ENCODE measurements around the gene DISC1. TPM values are rescaled to one million over a fixed set of nuclear protein-coding genes. Genes with fewer than 3 reads are reported as not detected.

The DISC1 gene
- total RNA-seq, 1 experiment from 2014 or later = 0.36 TPM

GRCh38 chr1:232046451-232047306 lies 420.1 kb downstream of the DISC1 start:
- ChIA-PET POLR2A (interaction anchor here (1.1 kb wide), 1 partner anchor 167 kb away, joined by 8 read pairs; no protein-coding TSS in a partner anchor), CTCF (interaction anchor here (0.7 kb wide), 1 partner anchor 132 kb away, joined by 4 read pairs; no protein-coding TSS in a partner anchor)
- Histone ChIP-seq H3K27ac (ENCODE audit: low read length) (no peak overlapping the region), H3K36me3 (ENCODE audit: control insufficient read depth, insufficient read depth, low read length) (no peaks in the 10 kb centered on the region), H3K27me3 (ENCODE audit: control insufficient read depth, insufficient read depth, low read length) (no peaks in the 10 kb centered on the region), H3K9me3 (ENCODE audit: control insufficient read depth, insufficient read depth, low read depth, low read length) (no peaks in the 10 kb centered on the region), H3K4me3 (ENCODE audit: low read depth in 2 of 2, low read length in 2 of 2) (no peak overlapping the region), H3K4me1 (ENCODE audit: control insufficient read depth, insufficient read depth, low read length) (no peaks in the 10 kb centered on the region)
- no peak for TF ChIP-seq SIN3A (IDR thresholded peaks at IDR 0.05; ENCODE audit: borderline replicate concordance, insufficient read depth, low read depth, low read length)
- TF ChIP-seq CTCF (IDR thresholded peaks at IDR 0.05) = no peak
- no peak for TF ChIP-seq POLR2AphosphoS5 (IDR thresholded peaks at IDR 0.05; ENCODE audit: low read depth, low read length)
- no peak for TF ChIP-seq REST (IDR thresholded peaks at IDR 0.05; ENCODE audit: insufficient read depth in 1 of 2, low read depth in 2 of 2, low read length in 1 of 2)
- TF ChIP-seq TCF7L2 (IDR thresholded peaks at IDR 0.05; ENCODE audit: low read depth, low read length) = no peak
- no peak for ATAC-seq
- DNase-seq (ENCODE audit: low read depth, low spot score) = no peak
- no TSS peak for BruUV-seq (replicated peaks)
- in situ Hi-C loops (cut with HindIII; ENCODE audit: low pct_unique_long_range_greater_than_20kb, low sequenced_read_pairs) (no loop called here), intact Hi-C loops (cut with micrococcal nuclease; ENCODE audit: unreplicated experiment) (no loop called here)

- Histone ChIP-seq H3K4me3 (ENCODE audit: low read depth in 2 of 2, low read length in 2 of 2) (no peak overlapping the region), H3K9me3 (ENCODE audit: control insufficient read depth, insufficient read depth, low read depth, low read length) (no peaks in the 10 kb centered on the region), H3K4me1 (ENCODE audit: control insufficient read depth, insufficient read depth, low read length) (no peaks in the 10 kb centered on the region), H3K36me3 (ENCODE audit: control insufficient read depth, insufficient read depth, low read length) (no peaks in the 10 kb centered on the region), H3K27me3 (ENCODE audit: control insufficient read depth, insufficient read depth, low read length) (no peaks in the 10 kb centered on the region), H3K27ac (ENCODE audit: low read length) (no peak overlapping the region)
- no TSS peak for BruUV-seq (replicated peaks)
- no peak for DNase-seq (ENCODE audit: low read depth, low spot score)
- ATAC-seq = no peak
- intact Hi-C loops (cut with micrococcal nuclease; ENCODE audit: unreplicated experiment) (no loop called here), in situ Hi-C loops (cut with HindIII; ENCODE audit: low pct_unique_long_range_greater_than_20kb, low sequenced_read_pairs) (no loop called here)
- CTCF ChIA-PET = no interaction called here
- no peak for TF ChIP-seq POLR2AphosphoS5 (IDR thresholded peaks at IDR 0.05; ENCODE audit: low read depth, low read length)
- POLR2A ChIA-PET = interaction anchor here (1.1 kb wide), 1 partner anchor 167 kb away, joined by 8 read pairs; no protein-coding TSS in a partner anchor
These were observed 420.9 kb downstream of the DISC1 start for GRCh38 chr1:232047473-232047872.

GRCh38 chr1:232048481-232048880 lies 421.9 kb downstream of the DISC1 start:
- Histone ChIP-seq H3K27me3 (ENCODE audit: control insufficient read depth, insufficient read depth, low read length) (no peaks in the 10 kb centered on the region), H3K4me3 (ENCODE audit: low read depth in 2 of 2, low read length in 2 of 2) (no peak overlapping the region), H3K4me1 (ENCODE audit: control insufficient read depth, insufficient read depth, low read length) (no peaks in the 10 kb centered on the region), H3K36me3 (ENCODE audit: control insufficient read depth, insufficient read depth, low read length) (no peaks in the 10 kb centered on the region), H3K27ac (ENCODE audit: low read length) (no peak overlapping the region), H3K9me3 (ENCODE audit: control insufficient read depth, insufficient read depth, low read depth, low read length) (no peaks in the 10 kb centered on the region)
- TF ChIP-seq CTCF (IDR thresholded peaks at IDR 0.05) (no peak), REST (IDR thresholded peaks at IDR 0.05; ENCODE audit: insufficient read depth in 1 of 2, low read depth in 2 of 2, low read length in 1 of 2) (no peak), TCF7L2 (IDR thresholded peaks at IDR 0.05; ENCODE audit: low read depth, low read length) (no peak), POLR2AphosphoS5 (IDR thresholded peaks at IDR 0.05; ENCODE audit: low read depth, low read length) (no peak), SIN3A (IDR thresholded peaks at IDR 0.05; ENCODE audit: borderline replicate concordance, insufficient read depth, low read depth, low read length) (no peak)
- CTCF ChIA-PET = no interaction called here
- no TSS peak for BruUV-seq (replicated peaks)
- intact Hi-C loops (cut with micrococcal nuclease; ENCODE audit: unreplicated experiment) (no loop called here), in situ Hi-C loops (cut with HindIII; ENCODE audit: low pct_unique_long_range_greater_than_20kb, low sequenced_read_pairs) (no loop called here)
- DNase-seq (ENCODE audit: low read depth, low spot score) (no peak), ATAC-seq (no peak)
- POLR2A ChIA-PET = no interaction called here
